Measurements from ENCODE around the gene OSBPL6. TPM values are rescaled to one million over a fixed set of nuclear protein-coding genes. Genes with fewer than 3 reads are reported as not detected.
"Not testable (repeated sequence)": the region's sequence is repeated elsewhere in the genome, so short reads cannot be mapped to it uniquely, and the experiment has no call there.

The OSBPL6 gene
- total RNA-seq, 4 donors from 2014 or later: 1.5 to 4.0 (median 3.1) TPM

DNA sequence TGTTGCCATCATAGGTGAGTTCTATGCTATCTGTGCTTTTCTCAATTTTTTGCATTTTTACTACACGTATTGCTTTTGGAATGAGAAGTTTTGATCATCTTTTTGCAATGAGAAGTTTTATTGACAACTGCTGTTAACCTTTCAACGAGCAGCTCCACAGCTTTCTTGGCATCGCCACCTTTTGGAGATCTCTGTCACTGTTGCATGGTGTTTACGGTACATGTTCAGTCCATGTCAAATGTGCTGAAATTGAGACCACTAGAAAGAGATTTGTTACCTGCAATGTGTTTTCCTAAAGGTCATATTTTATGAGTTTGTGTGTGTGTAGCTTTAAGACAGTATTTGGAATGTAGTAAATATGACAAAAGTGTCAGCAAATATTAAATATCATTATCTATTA lies 120.8 kb downstream of the OSBPL6 start:
- H3K27me3 ChIP-seq: no peaks in the 10 kb centered on the region
- H3K36me3 ChIP-seq: no peaks in the 10 kb centered on the region
- TF ChIP-seq EP300 (IDR thresholded peaks at IDR 0.05) (no peak), POLR2A (IDR thresholded peaks at IDR 0.05) (no peak), POLR2AphosphoS5 (IDR thresholded peaks at IDR 0.05) (no peak)
- TF ChIP-seq, protein P1, sequence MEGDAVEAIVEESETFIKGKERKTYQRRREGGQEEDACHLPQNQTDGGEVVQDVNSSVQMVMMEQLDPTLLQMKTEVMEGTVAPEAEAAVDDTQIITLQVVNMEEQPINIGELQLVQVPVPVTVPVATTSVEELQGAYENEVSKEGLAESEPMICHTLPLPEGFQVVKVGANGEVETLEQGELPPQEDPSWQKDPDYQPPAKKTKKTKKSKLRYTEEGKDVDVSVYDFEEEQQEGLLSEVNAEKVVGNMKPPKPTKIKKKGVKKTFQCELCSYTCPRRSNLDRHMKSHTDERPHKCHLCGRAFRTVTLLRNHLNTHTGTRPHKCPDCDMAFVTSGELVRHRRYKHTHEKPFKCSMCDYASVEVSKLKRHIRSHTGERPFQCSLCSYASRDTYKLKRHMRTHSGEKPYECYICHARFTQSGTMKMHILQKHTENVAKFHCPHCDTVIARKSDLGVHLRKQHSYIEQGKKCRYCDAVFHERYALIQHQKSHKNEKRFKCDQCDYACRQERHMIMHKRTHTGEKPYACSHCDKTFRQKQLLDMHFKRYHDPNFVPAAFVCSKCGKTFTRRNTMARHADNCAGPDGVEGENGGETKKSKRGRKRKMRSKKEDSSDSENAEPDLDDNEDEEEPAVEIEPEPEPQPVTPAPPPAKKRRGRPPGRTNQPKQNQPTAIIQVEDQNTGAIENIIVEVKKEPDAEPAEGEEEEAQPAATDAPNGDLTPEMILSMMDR (IDR thresholded peaks at IDR 0.05): no peak
- 81 to 92% methylated on average over 4 of the region's 4 CpGs for WGBS, 2 donors (ENCODE audit: low coverage in 1 of 2)
- no peaks in the 10 kb centered on the region for H3K4me1 ChIP-seq
- no peak overlapping the region for H3K4me3 ChIP-seq
- no peak for ATAC-seq
- H3K27ac ChIP-seq: no peak overlapping the region
- H3K9me3 ChIP-seq: no peaks in the 10 kb centered on the region

DNA sequence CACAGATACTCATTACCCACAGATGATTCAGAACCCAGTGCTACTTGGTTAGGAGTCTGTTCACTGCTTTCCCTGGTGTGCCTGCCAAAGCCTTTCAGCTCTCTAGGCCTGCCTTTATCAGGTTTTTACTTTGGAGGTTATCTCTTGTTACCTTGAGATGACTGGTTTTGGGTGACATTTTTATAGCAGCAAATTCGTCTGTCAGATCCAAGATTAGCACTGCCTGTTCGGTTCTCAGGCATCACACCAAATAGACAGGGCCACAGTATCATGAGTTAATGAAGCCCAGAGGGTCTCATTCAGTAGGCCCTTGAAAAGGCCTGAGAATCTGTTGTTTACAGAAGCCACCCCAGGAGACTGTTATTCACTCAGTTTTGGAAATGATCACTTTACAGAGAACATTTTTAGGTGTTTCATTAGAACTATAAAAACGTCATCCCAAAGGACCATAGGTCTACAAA lies 121.2 kb downstream of the OSBPL6 start:
- H3K27ac ChIP-seq: no peak overlapping the region
- no peaks in the 10 kb centered on the region for H3K36me3 ChIP-seq
- no peaks in the 10 kb centered on the region for H3K9me3 ChIP-seq
- WGBS, 2 donors (ENCODE audit: low coverage in 1 of 2): 23 to 62% methylated on average over 3 of the region's 3 CpGs
- H3K4me1 ChIP-seq: no peaks in the 10 kb centered on the region
- no peaks in the 10 kb centered on the region for H3K27me3 ChIP-seq
- ATAC-seq: no peak
- TF ChIP-seq POLR2A (IDR thresholded peaks at IDR 0.05) (no peak), EP300 (IDR thresholded peaks at IDR 0.05) (no peak), POLR2AphosphoS5 (IDR thresholded peaks at IDR 0.05) (no peak)
- TF ChIP-seq, protein P1 (IDR thresholded peaks at IDR 0.05): no peak
- no peak overlapping the region for H3K4me3 ChIP-seq

DNA sequence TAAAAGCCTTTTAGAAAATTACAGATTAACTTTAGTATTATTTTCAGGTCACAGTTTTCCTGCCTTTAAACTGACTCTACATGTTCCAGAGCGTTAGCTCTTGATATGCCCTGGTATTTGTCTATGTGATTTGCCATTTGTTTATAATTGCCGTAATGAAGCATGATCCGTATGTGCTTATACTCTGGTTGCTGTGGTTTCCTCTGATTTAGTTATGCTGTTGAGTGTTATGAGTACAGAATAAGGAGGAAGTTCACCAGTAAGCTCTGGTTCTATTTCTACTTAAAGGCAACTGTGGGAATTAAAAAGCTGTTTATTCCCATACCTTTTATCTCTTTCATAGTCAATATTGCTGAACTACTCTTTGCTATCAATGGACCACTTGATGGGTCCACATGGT lies 123.5 kb downstream of the OSBPL6 start:
- WGBS, 2 donors (ENCODE audit: low coverage in 1 of 2): 52 to 67% methylated on average over 3 of the region's 3 CpGs
- no peak overlapping the region for H3K4me3 ChIP-seq
- H3K36me3 ChIP-seq: no peaks in the 10 kb centered on the region
- TF ChIP-seq EP300 (IDR thresholded peaks at IDR 0.05) (no peak), POLR2AphosphoS5 (IDR thresholded peaks at IDR 0.05) (no peak), POLR2A (IDR thresholded peaks at IDR 0.05) (no peak)
- TF ChIP-seq, protein P1 (IDR thresholded peaks at IDR 0.05): no peak
- no peaks in the 10 kb centered on the region for H3K4me1 ChIP-seq
- no peaks in the 10 kb centered on the region for H3K9me3 ChIP-seq
- H3K27ac ChIP-seq: no peak overlapping the region
- no peak for ATAC-seq
- H3K27me3 ChIP-seq: no peaks in the 10 kb centered on the region

DNA sequence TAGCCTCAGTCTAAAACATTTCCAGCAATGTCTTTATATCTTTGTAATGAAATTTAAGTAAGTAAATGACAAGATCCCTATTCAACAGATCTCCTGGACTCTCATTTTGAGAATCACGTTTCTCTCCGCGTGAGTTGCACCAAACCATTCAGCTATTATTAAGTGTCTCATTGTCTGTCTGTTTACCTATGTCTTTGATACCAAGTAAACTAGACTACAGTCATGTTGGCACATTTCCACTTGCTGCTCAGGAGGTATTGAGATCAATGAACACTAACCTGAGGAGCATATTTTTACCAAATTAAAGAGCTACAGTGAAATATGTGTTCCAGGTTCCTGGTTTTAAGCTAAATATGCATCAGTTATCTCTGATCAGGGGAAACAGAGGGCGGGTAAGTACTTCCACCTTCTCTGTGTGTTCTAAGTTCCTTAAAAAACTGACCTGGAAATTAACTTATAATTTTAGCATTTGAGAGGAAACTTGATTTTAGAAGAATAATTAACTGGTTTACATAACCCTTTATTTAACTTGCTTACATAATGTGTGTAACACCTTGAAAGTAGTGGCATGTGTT lies 125.8 kb downstream of the OSBPL6 start:
- WGBS, 2 donors (ENCODE audit: low coverage in 1 of 2): 67 to 77% methylated on average over 4 of the region's 4 CpGs
- ATAC-seq: no peak
- Histone ChIP-seq H3K4me1 (no peaks in the 10 kb centered on the region), H3K36me3 (no peaks in the 10 kb centered on the region), H3K9me3 (no peaks in the 10 kb centered on the region), H3K4me3 (no peak overlapping the region), H3K27me3 (no peaks in the 10 kb centered on the region), H3K27ac (no peak overlapping the region)
- TF ChIP-seq, protein P1 (IDR thresholded peaks at IDR 0.05): no peak
- TF ChIP-seq POLR2A (IDR thresholded peaks at IDR 0.05) (no peak), POLR2AphosphoS5 (IDR thresholded peaks at IDR 0.05) (no peak), EP300 (IDR thresholded peaks at IDR 0.05) (no peak)

DNA sequence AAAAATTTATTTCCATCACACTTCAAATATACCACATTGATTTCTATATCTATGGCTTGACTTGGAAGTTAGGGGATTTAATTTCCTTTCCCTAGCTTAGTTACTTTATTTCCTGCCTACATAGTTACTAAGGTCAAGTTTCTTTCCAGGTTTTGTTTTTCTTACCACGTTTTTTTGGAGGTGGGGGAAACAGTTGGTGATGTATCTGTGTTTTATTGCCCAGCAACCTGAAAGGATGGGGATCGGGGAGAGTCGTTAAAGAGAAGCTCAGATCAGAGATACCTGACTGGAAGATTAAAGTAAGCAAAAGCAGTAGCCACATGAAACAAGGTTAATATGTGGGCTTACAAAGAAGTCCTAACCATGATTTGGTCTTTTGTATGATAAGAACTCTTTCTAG lies 127.8 kb downstream of the OSBPL6 start:
- 5 to 42% methylated on average over 2 to 3 of the region's 3 CpGs for WGBS, 2 donors (ENCODE audit: low coverage in 1 of 2)
- no peak overlapping the region for H3K27ac ChIP-seq
- H3K4me3 ChIP-seq: no peak overlapping the region
- ATAC-seq: no peak
- H3K27me3 ChIP-seq: no peaks in the 10 kb centered on the region
- H3K36me3 ChIP-seq: no peaks in the 10 kb centered on the region
- H3K4me1 ChIP-seq: no peaks in the 10 kb centered on the region
- TF ChIP-seq EP300 (IDR thresholded peaks at IDR 0.05) (no peak), POLR2AphosphoS5 (IDR thresholded peaks at IDR 0.05) (no peak)
- no peaks in the 10 kb centered on the region for H3K9me3 ChIP-seq

DNA sequence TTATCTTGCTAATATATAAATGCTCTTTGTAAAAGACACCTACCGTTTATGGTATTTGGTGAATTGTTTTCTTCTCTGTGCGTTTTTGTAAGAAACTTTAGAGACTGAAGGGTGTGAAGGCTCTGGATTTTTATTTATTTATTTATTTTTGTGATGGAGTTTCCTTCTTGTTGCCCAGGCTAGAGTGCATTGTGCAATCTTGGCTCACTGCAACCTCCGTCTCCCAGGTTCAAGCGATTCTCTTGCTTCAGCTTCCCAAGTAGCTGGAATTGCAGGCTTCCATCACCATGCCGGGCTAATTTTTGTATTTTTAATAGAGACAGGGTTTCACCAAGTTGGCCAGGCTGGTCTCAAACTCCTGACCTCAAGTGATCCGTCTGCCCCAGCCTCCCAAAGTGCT lies 129.0 kb downstream of the OSBPL6 start:
- not testable (repeated sequence) for H3K9me3 ChIP-seq, H3K36me3 ChIP-seq, H3K4me3 ChIP-seq, H3K27me3 ChIP-seq, H3K27ac ChIP-seq, ATAC-seq, H3K4me1 ChIP-seq
- WGBS, 2 donors (ENCODE audit: low coverage in 1 of 2): 90% methylated on average over 4 to 6 of the region's 6 CpGs

Data from gastroesophageal sphincter (tissue), 4 donors.